Gastroesophageal sphincter (tissue), 3 donors: ENCODE data around the gene SLC30A7.

Source experiments
- POLR2A ChIP-seq, 2 donors: fragments of 450-650 bp; IDR thresholded peaks; one replicate each; pipeline ENCODE4 v1.6.1; 2017; ENCODE audit warnings: antibody characterized with exemption in 2 of 2, mild to moderate bottlenecking in 2 of 2, moderate library complexity in 1 of 2
- TF ChIP-seq, protein P1 (sequence below), 4 experiments: fragments of 200-600 bp in 2 of 4; fragments of 450-650 bp in 2 of 4; sonication (generic) in 1 of 4; IDR thresholded peaks; one replicate each; pipeline ENCODE4 v1.5.1; 2017 to 2019; ENCODE audit warnings: antibody characterized with exemption in 4 of 4, mild to moderate bottlenecking in 2 of 4, moderate library complexity in 2 of 4

DNA sequence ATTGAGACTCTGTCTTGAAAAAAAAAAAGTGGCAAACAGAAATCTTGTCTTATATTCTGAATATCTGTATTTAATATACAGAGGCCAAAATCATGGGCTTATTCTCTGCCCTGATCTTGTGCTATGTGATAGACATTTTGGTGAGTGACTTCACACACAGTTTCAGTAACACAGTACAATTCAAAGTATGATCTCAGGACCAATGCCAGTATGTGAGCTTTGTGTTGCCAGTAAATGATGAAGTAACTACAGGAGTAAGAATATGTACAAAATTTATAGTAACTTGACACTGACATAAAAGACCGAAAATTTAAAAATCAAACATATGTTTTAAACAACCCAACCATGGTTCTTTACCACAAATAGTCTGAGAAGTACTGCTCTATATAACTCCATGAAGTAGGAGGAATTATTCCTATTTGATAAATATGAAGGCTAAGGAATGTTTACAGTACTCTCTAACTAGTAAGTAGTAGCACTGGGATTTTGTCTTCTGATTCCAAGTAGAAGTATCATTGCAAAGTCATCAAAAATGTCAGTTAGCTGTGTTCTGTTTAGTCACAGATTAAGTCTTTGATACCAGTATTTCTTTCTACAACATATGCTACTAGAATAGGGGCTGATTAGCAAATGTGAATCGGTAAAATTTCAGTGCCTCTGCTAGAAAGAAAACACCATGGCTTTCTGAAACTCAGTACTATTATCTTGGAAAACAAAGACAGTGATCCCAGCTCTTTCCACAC, 104.4 kb downstream of the SLC30A7 start:
- no peak for TF ChIP-seq POLR2A (IDR thresholded peaks at IDR 0.05)
- TF ChIP-seq, protein P1, sequence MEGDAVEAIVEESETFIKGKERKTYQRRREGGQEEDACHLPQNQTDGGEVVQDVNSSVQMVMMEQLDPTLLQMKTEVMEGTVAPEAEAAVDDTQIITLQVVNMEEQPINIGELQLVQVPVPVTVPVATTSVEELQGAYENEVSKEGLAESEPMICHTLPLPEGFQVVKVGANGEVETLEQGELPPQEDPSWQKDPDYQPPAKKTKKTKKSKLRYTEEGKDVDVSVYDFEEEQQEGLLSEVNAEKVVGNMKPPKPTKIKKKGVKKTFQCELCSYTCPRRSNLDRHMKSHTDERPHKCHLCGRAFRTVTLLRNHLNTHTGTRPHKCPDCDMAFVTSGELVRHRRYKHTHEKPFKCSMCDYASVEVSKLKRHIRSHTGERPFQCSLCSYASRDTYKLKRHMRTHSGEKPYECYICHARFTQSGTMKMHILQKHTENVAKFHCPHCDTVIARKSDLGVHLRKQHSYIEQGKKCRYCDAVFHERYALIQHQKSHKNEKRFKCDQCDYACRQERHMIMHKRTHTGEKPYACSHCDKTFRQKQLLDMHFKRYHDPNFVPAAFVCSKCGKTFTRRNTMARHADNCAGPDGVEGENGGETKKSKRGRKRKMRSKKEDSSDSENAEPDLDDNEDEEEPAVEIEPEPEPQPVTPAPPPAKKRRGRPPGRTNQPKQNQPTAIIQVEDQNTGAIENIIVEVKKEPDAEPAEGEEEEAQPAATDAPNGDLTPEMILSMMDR (IDR thresholded peaks at IDR 0.05): no peak
